Measurements from ENCODE around the gene AIFM3. TPM values are rescaled to one million over a fixed set of nuclear protein-coding genes. Genes with fewer than 3 reads are reported as not detected.
"Not testable (repeated sequence)": the region's sequence is repeated elsewhere in the genome, so short reads cannot be mapped to it uniquely, and the experiment has no call there.

Gene AIFM3
- total RNA-seq, 1 donor from 2014 or later = under 0.01 TPM

DNA sequence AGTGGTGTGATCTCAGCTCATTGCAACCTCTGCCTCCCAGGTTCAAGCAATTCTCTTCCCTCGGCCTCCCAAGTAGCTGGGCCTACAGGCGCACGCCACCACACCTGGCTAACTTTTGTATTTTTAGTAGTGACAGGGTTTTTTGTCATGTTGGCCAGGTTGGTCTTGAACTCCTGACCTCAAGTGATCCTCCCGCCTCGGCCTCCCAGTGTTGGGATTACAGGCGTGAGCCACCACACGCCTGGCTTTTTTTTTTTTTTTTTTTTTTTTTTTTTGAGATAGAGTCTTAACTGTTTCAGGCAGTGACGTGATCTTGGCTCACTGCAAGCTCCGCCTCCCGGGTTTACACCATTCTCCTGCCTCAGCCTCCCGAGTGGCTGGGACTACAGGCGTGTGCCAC is 36.6 kb upstream of the AIFM3 start:
- not testable (repeated sequence) for H3K4me1 ChIP-seq (ENCODE audit: control insufficient read depth in 3 of 3, insufficient read depth in 3 of 3, low read length in 3 of 3); H3K36me3 ChIP-seq (ENCODE audit: control insufficient read depth in 3 of 3, insufficient read depth in 3 of 3, low read length in 3 of 3); H3K9me3 ChIP-seq (ENCODE audit: control insufficient read depth in 3 of 3, low read length in 3 of 3); H3K9ac ChIP-seq (ENCODE audit: low read depth in 1 of 3, low read length in 3 of 3); H3K27ac ChIP-seq (ENCODE audit: low read depth, low read length); H3K27me3 ChIP-seq (ENCODE audit: control insufficient read depth in 3 of 3, insufficient read depth in 3 of 3, low read length in 3 of 3); H3K4me3 ChIP-seq (ENCODE audit: low read length in 3 of 3)

- peaks cover 2 to 10% (median 4%) of the 10 kb centered on the region in 3 donors for H3K4me1 ChIP-seq (ENCODE audit: control insufficient read depth in 3 of 3, insufficient read depth in 3 of 3, low read length in 3 of 3)
- peaks cover 5 to 10% (median 5%) of the 10 kb centered on the region in 3 donors for H3K36me3 ChIP-seq (ENCODE audit: control insufficient read depth in 3 of 3, insufficient read depth in 3 of 3, low read length in 3 of 3)
- H3K4me3 ChIP-seq (ENCODE audit: low read length in 3 of 3) = no peak overlapping the region
- H3K9me3 ChIP-seq (ENCODE audit: control insufficient read depth in 3 of 3, low read length in 3 of 3) = no peaks in the 10 kb centered on the region
- H3K27ac ChIP-seq (ENCODE audit: low read depth, low read length) = no peak overlapping the region
- no peaks in the 10 kb centered on the region for H3K27me3 ChIP-seq (ENCODE audit: control insufficient read depth in 3 of 3, insufficient read depth in 3 of 3, low read length in 3 of 3)
- H3K9ac ChIP-seq (ENCODE audit: low read depth in 1 of 3, low read length in 3 of 3) = no peak overlapping the region
These were observed 35.9 kb upstream of the AIFM3 start for GRCh38 chr22:20931126-20931654.

- H3K9me3 ChIP-seq (ENCODE audit: control insufficient read depth in 3 of 3, low read length in 3 of 3) = no peaks in the 10 kb centered on the region
- no peak overlapping the region for H3K27ac ChIP-seq (ENCODE audit: low read depth, low read length)
- H3K27me3 ChIP-seq (ENCODE audit: control insufficient read depth in 3 of 3, insufficient read depth in 3 of 3, low read length in 3 of 3) = no peaks in the 10 kb centered on the region
- peaks cover 20 to 21% (median 20%) of the 10 kb centered on the region in 3 donors for H3K4me1 ChIP-seq (ENCODE audit: control insufficient read depth in 3 of 3, insufficient read depth in 3 of 3, low read length in 3 of 3)
- peaks cover 5 to 18% (median 9%) of the 10 kb centered on the region in 3 donors for H3K36me3 ChIP-seq (ENCODE audit: control insufficient read depth in 3 of 3, insufficient read depth in 3 of 3, low read length in 3 of 3)
- H3K9ac ChIP-seq (ENCODE audit: low read depth in 1 of 3, low read length in 3 of 3) = no peak overlapping the region
- H3K4me3 ChIP-seq (ENCODE audit: low read length in 3 of 3) = no peak overlapping the region
These were observed 33.1 kb upstream of the AIFM3 start for GRCh38 chr22:20933910-20934309.

DNA sequence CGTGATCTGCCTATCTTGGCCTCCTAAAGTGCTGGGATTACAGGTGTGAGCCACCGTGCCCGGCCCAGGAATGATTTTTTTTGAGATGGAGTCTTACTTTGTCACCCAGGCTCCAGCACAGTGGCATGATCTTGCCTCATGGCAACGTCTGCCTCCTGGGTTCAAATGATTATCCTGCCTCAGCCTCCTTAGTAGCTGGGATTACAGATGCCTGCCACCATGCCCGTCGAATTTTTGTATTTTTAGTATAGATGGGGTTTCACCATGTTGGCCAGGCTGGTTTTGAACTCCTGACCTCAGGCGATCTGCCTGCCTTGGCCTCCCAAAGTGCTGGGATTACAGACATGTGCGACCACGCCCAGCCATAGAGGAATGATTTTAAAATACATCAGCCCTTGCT is 32.0 kb upstream of the AIFM3 start:
- H3K4me3 ChIP-seq (ENCODE audit: low read length in 3 of 3); H3K27me3 ChIP-seq (ENCODE audit: control insufficient read depth in 3 of 3, insufficient read depth in 3 of 3, low read length in 3 of 3); H3K27ac ChIP-seq (ENCODE audit: low read depth, low read length); H3K9me3 ChIP-seq (ENCODE audit: control insufficient read depth in 3 of 3, low read length in 3 of 3); H3K9ac ChIP-seq (ENCODE audit: low read depth in 1 of 3, low read length in 3 of 3): not testable (repeated sequence)
- Histone ChIP-seq H3K36me3 (ENCODE audit: control insufficient read depth in 3 of 3, insufficient read depth in 3 of 3, low read length in 3 of 3) (peaks cover 5 to 18% (median 9%) of the 10 kb centered on the region in 3 donors), H3K4me1 (ENCODE audit: control insufficient read depth in 3 of 3, insufficient read depth in 3 of 3, low read length in 3 of 3) (peaks cover 22 to 24% (median 23%) of the 10 kb centered on the region in 3 donors)

GRCh38 chr22:20935780-20936539 is 31.1 kb upstream of the AIFM3 start:
- Histone ChIP-seq H3K4me1 (ENCODE audit: control insufficient read depth in 3 of 3, insufficient read depth in 3 of 3, low read length in 3 of 3) (peaks cover 27 to 32% (median 30%) of the 10 kb centered on the region in 3 donors), H3K36me3 (ENCODE audit: control insufficient read depth in 3 of 3, insufficient read depth in 3 of 3, low read length in 3 of 3) (peaks cover 5 to 18% (median 9%) of the 10 kb centered on the region in 3 donors)
- H3K27ac ChIP-seq (ENCODE audit: low read depth, low read length); H3K27me3 ChIP-seq (ENCODE audit: control insufficient read depth in 3 of 3, insufficient read depth in 3 of 3, low read length in 3 of 3); H3K9ac ChIP-seq (ENCODE audit: low read depth in 1 of 3, low read length in 3 of 3); H3K4me3 ChIP-seq (ENCODE audit: low read length in 3 of 3); H3K9me3 ChIP-seq (ENCODE audit: control insufficient read depth in 3 of 3, low read length in 3 of 3): not testable (repeated sequence)

DNA sequence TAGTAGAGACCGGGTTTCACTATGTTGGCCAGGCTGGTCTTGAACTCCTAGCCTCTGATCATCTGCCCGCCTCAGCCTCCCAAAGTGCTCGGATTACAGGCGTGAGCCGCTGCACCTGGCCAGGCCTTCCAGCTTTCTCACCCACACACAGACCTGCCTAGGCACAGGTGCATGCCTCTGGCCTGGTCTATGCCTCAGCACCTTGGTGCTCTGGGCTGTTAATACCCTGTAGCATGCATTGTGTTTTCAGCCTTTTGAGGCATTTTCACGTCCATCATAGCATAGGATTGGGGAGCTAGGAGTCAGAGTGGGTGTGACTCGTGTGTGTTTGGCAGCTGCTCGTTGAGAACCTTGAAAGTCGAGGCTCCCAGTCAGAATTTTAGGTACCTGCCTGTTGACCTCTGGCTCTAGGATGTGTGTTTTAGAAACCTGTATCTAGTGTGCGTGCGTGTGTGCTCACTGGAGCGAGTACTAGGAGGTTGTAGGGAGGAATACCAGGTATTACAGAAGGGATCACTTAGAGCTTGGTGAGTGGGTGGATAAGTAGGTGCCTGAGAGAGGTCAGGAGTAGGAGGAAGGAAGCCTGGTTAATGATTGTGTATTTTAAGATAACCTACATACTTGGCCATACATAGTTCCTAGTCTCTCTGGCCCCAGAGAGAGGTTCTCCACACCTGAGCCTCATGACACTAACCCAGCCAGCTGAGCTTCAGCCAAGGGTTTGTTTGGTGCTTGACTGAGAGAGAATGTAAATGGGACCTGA is 29.8 kb upstream of the AIFM3 start:
- Histone ChIP-seq H3K9ac (ENCODE audit: low read depth in 1 of 3, low read length in 3 of 3) (peak overlapping the region in 1 of 3 donors; percentile 54), H3K4me3 (ENCODE audit: low read length in 3 of 3) (peak overlapping the region in 2 of 3 donors; percentile 0 to 41), H3K27me3 (ENCODE audit: control insufficient read depth in 3 of 3, insufficient read depth in 3 of 3, low read length in 3 of 3) (no peaks in the 10 kb centered on the region), H3K27ac (ENCODE audit: low read depth, low read length) (no peak overlapping the region), H3K4me1 (ENCODE audit: control insufficient read depth in 3 of 3, insufficient read depth in 3 of 3, low read length in 3 of 3) (peaks cover 27 to 40% (median 29%) of the 10 kb centered on the region in 3 donors), H3K9me3 (ENCODE audit: control insufficient read depth in 3 of 3, low read length in 3 of 3) (no peaks in the 10 kb centered on the region), H3K36me3 (ENCODE audit: control insufficient read depth in 3 of 3, insufficient read depth in 3 of 3, low read length in 3 of 3) (peaks cover 5 to 18% (median 11%) of the 10 kb centered on the region in 3 donors)

DNA sequence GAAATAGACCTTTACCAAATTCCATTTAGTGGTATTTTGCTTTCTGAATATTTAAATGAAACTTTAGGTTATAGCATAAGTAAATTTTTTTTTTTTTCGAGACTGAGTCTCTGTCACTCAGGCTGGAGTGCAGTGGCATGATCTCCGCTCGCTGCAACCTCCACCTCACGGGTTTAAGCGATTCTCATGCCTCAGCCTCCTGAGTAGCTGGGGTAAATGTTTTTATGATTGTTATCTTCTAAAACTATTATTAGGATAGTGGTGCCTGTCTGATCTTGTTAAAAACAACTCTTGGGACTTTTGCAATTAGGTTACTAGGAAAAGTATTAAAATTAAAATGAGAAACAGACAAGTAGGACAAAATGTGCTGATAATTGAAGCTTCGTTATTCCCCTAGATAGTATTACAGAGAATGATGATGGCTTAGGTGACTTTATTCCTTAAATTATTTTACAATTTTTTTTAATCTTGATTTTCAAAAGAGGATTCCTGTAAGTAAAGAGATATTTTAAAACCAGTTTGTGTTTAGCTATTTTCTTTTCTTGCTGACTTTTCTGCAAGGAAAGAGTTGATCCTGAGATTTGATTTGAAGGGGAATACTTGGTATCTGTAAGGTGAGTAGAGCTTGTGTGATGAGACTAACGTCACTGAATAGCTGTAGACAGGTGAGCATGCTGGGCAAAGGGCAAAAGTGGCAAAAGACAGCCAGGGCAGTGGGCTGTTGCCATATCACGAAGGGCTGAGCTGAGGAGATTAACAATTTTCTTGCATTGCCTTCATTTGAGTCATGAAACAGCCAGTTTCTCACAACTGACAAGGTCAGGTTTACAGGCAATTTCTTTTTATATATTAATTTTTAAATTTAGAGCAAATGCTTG is 29.0 kb upstream of the AIFM3 start:
- no peak overlapping the region for H3K9ac ChIP-seq (ENCODE audit: low read depth in 1 of 3, low read length in 3 of 3)
- H3K4me1 ChIP-seq (ENCODE audit: control insufficient read depth in 3 of 3, insufficient read depth in 3 of 3, low read length in 3 of 3) = peaks cover 27 to 40% (median 29%) of the 10 kb centered on the region in 3 donors
- peak overlapping the region in 1 of 3 donors; percentile 0 for H3K4me3 ChIP-seq (ENCODE audit: low read length in 3 of 3)
- no peaks in the 10 kb centered on the region for H3K9me3 ChIP-seq (ENCODE audit: control insufficient read depth in 3 of 3, low read length in 3 of 3)
- H3K27ac ChIP-seq (ENCODE audit: low read depth, low read length) = no peak overlapping the region
- peaks cover 5 to 18% (median 11%) of the 10 kb centered on the region in 3 donors for H3K36me3 ChIP-seq (ENCODE audit: control insufficient read depth in 3 of 3, insufficient read depth in 3 of 3, low read length in 3 of 3)
- no peaks in the 10 kb centered on the region for H3K27me3 ChIP-seq (ENCODE audit: control insufficient read depth in 3 of 3, insufficient read depth in 3 of 3, low read length in 3 of 3)

DNA sequence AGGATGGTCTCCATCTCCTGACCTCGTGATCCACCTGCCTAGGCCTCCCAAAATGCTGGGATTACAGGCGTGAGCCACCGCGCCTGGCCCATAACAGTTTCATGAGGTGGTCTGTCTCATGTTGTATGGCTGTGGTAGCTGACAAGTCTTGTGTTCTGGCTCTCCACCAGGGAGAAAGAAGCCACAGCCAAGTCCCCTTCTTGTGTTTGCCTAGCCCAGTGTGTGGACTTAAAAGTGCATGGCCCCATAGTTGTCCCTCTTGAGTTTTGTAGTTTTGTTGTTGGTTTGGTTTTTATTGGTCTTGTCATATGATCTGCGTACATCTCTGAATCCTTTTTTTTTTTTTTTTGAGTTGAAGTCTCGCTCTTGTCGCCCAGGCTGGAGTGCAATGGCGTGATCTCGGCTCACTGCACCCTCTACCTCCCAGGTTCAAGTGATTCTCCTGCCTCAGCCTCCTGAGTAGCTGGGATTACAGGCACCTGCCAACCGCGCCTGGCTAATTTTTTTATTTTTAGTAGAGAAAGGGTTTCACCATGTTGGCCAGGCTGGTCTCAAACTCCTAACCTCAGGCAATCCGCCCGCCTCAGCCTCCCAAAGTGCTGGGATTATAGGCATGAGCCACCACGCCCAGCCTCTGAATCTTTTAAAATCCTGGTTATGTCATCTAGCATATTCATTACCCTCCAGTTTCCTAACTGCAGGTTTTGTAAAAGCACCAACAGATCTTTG is 27.4 kb upstream of the AIFM3 start:
- Histone ChIP-seq H3K4me1 (ENCODE audit: control insufficient read depth in 3 of 3, insufficient read depth in 3 of 3, low read length in 3 of 3) (peaks cover 27 to 40% (median 29%) of the 10 kb centered on the region in 3 donors), H3K36me3 (ENCODE audit: control insufficient read depth in 3 of 3, insufficient read depth in 3 of 3, low read length in 3 of 3) (peaks cover 0 to 12% (median 6%) of the 10 kb centered on the region in 3 donors)
- not testable (repeated sequence) for H3K27me3 ChIP-seq (ENCODE audit: control insufficient read depth in 3 of 3, insufficient read depth in 3 of 3, low read length in 3 of 3); H3K9ac ChIP-seq (ENCODE audit: low read depth in 1 of 3, low read length in 3 of 3); H3K9me3 ChIP-seq (ENCODE audit: control insufficient read depth in 3 of 3, low read length in 3 of 3); H3K4me3 ChIP-seq (ENCODE audit: low read length in 3 of 3); H3K27ac ChIP-seq (ENCODE audit: low read depth, low read length)

DNA sequence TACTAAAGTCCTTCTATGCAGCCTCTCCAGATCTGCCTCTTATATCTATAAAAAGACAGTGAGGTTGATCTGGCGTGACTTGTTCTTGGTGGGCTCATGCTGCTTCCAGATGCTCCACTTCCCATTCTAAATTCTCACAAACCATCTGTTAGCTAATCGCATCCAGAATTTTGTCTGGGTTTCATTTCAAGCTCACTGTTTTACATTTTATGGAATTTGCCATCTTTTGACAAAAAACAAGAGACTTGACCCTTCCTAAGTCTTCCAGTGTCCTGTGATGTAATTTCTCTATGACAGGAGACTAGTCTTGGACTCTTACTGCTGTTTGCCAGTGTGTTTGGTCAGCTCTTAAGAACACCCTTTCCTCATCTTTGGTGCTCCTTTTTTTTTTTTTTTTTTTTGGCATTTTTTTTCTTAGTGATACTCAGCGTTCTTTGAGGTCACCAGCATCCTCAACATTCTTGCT is 26.8 kb upstream of the AIFM3 start:
- Histone ChIP-seq H3K27ac (ENCODE audit: low read depth, low read length) (no peak overlapping the region), H3K9me3 (ENCODE audit: control insufficient read depth in 3 of 3, low read length in 3 of 3) (no peaks in the 10 kb centered on the region), H3K9ac (ENCODE audit: low read depth in 1 of 3, low read length in 3 of 3) (no peak overlapping the region), H3K36me3 (ENCODE audit: control insufficient read depth in 3 of 3, insufficient read depth in 3 of 3, low read length in 3 of 3) (peaks cover 0 to 12% (median 6%) of the 10 kb centered on the region in 3 donors), H3K4me1 (ENCODE audit: control insufficient read depth in 3 of 3, insufficient read depth in 3 of 3, low read length in 3 of 3) (peaks cover 27 to 40% (median 29%) of the 10 kb centered on the region in 3 donors), H3K27me3 (ENCODE audit: control insufficient read depth in 3 of 3, insufficient read depth in 3 of 3, low read length in 3 of 3) (no peaks in the 10 kb centered on the region), H3K4me3 (ENCODE audit: low read length in 3 of 3) (no peak overlapping the region)

Data from skeletal muscle tissue (tissue), 4 donors.